Activated naive CD8-positive, alpha-beta T cell treated with anti-CD3 and anti-CD28 coated beads, Interleukin-2, amount 50 U/mL, for 16 hours (primary cell): ENCODE measurements around the gene ADAMTSL1.
"Not testable (repeated sequence)": the region's sequence is repeated elsewhere in the genome, so short reads cannot be mapped to it uniquely, and the experiment has no call there.

ENCODE experiments used
- DNase-seq: peaks from one replicate; pipeline ENCODE4 v3.0.0-alpha.2; 2020; ENCODE audit warnings: low read depth, low spot score

Gene ADAMTSL1

DNA sequence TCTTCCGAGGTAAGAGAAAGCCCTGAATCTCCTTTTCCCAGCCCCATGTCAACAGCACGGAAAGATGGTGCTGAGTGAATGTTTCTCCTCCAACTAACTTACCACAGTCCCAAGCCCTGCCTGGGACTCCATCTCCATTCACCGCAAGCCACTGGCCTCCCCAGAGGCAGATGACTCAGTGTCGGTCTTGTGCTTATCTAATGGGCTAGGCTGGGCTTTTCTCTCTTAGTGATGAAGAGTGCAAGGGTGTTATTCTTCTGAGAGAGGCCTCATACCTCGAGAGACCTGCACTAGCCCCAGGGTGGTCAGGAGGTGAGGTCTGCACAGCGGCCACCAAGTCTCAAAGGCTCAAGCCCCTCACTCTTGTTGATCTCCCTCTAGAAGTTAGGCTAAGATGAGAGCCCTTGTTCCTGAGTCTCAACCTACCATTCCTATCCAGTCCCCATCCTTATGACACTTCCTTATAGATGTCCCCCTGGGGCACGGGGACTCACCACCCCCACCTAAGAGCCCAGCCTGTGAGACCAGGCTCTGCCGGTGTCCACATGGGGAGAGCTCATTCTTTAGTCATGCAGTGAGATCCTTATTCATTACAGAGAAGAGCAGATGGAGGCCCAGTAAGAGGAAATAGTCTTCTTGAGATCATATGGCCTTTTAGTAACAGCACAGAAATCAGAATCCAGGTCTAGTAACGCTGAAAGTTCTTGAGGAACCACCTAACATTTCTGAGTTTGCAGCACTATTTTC, 432.1 kb downstream of the ADAMTSL1 start:
- no peak for DNase-seq

DNA sequence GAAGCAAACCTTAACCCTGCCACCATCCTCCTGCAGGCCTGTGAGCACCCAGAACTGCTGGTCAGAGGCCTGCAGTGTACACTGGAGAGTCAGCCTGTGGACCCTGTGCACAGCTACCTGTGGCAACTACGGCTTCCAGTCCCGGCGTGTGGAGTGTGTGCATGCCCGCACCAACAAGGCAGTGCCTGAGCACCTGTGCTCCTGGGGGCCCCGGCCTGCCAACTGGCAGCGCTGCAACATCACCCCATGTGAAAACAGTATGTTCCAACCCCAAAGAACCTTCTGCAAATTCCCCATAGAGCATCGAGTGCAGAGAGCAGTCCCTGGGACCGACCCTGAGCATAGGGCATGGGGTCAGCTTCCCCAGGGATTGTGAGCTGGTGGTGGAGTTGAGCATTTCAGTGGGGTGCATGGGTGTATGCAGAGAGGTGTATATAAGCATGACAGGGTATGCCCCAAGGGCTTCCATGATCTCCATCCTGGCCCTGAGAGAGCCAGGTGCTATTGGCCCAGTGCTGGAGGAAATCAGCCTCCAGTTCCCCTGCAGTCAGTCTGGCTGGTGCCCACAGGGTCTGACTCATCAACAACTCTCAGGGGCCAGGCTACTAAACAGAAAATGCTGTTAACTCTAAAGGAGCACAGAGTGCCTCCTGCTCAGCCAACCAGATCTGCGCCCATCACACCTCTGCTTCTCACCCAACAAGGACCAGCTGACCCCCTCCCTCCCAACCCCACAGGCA, 432.9 kb downstream of the ADAMTSL1 start:
- DNase-seq = no peak

DNA sequence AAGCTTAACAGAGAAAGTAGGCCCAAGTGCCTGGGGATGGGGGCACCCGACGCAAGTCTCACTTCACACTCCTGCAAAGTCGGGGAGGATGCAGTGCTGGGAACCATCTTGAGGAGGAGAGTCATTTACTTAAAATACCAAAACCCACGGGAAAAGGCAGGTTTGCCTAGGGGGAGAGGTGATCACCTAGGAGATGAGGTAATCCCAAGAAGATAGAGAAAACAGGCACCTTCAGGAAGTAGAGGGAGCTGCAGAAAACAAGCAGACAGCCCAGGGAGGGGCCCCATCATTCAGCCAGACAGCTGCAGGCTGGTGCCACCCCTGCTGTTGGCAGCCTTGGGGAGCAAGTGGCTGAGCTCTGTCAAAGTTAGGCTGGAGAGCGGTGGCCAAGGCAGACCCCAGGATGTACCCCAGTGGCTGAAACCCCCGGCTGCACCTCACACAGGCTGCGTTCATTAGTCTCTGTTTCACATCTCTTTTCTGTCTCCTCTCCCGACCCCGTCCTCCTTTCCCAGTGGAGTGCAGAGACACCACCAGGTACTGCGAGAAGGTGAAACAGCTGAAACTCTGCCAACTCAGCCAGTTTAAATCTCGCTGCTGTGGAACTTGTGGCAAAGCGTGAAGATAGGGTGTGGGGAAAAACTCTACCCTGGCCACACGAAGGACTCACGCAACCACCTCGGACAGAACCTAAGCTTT, 434.1 kb downstream of the ADAMTSL1 start:
- DNase-seq = no peak

DNA sequence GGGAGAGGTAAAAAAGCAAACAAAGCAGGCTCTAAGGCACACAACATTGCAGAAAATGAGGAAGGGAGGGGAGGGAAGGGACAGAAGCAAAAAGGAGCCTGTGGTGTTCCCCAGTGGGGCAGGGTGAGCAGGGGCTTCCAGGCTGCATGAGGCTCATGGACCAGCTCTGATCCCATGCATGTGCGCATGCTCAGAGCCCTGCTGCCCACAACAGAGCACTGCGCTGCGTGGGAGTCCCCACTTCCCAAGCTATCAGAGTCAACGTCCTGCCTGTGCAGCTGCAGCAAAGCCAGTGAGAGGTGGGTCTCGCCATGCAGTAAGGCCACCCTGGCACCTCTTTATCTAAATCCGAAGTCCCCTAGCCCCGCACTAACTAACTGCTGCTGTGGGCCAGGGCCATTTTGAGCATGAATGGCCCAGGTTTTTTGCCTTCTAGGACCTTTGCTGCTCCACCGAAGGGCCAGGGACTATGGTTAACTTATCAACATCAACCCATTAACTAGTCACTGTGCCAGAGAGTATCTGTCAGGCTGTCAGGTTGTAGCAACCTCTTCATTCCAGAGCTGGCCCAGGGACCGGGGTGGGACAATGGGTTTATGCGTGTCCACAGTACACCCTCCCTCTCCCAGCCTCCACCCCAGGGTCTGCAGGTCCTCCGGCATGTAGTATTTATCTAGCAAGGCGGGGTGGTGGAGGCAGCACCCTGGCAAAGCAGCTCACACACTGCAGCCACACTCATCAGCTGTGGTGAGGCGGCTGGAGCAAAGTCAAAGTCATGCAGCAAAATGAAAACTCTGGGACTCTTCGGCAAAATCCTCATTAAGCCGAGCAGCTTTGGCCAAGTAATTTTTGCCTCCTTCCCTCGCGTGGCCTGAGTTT, 435.4 kb downstream of the ADAMTSL1 start:
- no peak for DNase-seq

DNA sequence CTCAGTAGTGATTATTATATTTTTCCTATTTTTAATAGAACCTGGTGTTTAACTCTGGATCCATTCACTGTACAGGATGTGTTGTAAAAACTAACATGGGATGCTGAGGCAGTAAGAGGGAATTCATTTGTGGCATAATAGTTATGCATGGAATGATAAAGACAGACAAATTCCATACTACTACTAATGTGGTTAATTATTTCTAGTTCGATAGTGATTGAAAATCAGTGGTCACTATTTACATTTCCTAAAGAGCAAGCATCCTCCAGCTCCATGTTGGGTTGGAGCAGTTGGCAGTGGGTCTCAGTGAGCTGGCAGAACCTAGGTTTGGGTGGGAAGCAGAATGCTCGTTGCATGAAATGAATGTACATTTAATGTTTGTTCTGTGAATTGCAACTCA, 436.5 kb downstream of the ADAMTSL1 start:
- DNase-seq = no peak

DNA sequence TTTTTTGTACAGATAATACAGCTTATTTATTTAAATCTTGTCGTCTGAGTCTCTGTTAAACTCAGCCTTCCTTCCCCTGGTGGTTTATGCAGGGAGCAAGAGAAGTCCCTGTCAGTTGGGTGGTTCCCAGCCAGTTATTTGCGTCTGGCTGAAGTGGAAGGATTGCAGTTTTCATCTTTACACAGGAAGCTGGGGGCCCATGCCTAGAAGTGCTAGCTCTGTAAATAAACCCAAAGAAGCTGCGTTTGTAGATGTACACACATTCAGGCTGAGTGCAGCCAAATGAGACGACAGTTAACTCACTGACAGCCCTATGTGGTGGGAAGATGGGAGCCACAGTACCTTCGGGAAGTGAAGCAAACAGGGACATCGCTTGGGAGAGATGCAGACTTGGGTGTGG, 437.0 kb downstream of the ADAMTSL1 start:
- no peak for DNase-seq

DNA sequence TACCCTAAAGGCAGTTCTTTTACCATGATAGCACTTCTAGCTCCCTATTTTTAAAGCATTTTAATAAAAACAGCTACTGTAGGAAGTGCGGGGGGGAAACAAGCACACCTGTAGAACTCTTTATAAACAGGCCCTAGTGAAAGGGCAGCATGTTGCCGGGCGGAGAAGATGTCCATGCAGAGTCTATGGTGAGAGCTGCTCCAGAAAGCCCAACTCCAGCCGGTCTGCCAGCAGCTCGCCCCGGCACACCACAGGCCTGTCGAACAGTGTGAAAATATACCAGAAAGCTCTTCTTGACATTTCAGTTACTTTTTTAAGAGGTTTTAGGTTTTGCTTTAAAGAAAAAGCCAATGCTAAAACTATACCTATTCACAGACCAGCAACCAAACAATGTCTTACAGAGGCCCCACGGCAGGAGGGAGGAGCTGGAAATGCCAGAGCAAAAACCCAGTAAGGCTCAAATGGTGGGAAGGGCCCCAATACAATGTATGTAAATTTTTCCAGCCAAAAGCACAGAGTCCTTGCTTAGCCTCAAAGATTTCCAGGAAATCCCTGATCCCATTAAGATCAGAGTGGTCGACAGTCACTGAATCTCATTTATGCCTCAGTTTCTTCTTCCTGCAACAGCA, 437.9 kb downstream of the ADAMTSL1 start:
- DNase-seq = no peak

DNA sequence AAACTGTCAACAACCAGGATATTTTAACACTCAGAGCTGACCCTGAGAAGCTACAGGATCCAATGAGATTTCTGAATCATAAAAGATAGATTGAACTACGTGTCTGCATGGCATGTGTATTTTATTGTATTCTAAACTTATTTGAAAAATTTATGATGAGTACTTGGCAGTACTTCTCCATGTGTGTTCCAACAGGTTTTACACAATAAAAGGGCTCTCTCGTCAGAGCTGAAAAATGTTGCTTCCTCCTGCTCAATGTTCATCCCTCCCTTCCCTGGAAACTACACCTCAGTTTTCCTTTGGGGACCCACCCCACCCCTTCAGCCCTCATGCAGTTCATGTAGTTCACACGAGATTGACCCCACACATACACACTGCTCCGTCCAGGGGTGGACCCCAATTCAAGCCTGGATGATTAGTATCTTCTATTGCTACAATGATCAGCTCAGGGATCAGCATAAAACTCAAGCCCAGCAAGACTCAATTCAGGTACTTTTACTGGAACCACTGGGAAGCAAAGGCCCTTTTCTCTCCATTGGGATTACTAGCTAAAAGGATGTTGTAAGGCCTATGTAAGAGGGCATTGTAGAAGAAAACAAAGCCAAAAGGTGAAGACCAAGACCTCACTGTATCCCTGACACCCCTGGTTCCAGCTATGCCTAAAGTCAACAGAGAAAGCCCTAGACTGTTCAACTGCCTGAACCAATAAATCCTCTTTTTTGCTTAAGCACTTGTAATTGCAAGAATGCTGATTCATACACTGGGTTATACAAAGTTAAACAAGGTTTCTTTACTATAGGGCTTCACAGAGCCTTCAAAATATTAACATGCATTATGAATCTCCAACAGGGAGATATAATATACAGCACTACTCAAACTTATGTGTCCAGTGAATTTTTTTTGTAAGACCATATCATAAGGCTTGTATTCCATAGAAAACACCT, 446.5 kb downstream of the ADAMTSL1 start:
- no peak for DNase-seq

DNA sequence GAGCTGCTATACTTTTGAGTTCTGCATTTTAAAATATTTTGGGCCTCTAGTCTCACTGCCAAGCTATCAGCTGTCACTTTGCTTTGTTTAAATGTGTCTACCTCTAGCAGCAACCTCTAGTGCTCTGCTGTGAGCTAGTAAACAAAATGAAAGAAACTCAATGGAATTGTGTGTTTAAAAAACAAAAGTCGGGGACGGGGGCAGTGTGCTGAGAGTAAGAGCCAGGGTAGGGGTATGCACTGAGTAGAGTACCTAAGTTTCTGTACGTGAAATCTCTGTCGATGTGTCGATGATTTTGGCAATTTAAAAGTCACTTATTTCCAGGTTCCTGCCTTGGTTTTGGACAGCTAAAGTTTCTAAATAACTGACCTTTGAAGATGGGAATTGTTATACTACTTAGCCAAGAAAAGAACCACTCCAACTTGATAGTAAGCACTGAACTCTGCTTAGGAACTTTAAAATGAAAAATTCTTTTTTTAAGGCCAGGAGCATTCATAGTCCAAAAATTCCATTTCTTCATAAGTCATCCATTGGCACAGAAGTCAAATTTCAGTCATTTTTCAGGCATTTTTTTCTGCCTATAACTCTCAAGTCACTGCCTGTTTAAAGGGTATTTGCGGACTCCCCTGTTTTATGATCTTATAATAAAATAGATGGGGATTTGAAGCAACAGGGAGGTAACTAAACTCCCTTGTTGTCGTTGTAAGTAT, 447.6 kb downstream of the ADAMTSL1 start:
- DNase-seq = no peak

DNA sequence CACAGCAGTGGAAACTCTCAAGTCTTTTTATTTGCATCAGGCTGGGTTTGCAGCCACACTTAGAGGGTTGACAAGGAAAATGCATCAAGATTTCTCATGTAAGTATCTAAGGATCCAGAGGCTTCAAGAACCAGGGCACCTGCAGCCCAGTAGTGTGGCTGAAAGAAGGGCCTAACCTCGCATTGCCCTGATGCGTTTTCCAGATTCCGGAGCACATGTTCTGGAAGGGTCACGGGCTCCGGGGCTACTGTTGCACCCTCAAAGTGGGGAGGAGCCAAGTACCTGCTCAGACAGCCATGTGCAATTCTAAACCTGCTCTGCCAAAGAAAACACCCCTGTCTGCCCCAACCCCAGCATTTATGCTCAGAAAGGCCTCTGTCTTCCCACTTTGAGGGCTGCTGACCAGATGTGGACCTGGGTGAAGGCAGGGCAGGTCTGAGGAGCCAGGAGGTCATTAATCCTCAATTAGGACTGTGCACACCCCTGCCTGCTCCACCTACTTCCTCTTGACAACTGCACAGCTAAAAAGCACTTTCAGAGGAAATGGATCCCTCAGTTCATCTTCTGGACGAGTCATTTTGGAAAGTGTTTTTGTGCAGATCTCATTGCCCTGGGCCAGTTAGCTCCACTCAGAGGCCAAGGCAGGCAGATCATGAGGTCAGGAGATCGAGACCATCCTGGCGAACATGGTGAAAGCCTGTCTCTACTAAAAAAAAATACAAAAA, 448.4 kb downstream of the ADAMTSL1 start:
- DNase-seq = no peak

DNA sequence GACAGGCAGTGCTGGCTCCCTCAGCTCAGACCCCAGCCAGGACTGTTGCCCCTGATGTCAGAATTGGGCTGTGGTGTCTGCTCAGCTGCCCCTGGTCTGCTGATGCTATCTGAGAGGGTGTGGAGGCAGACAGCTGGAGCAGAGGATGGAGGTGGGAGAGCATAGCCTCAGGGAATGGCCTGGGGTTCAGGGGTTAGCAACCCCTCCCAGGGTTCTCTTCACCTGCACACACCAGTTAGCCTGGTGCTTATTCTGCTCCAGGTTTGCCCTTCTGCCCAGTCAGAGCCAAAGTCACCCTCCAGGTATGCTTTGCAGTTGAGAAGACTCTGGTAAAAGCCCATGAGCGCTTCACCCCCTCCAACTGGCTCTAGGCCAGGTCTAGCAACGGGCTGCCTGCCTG, 449.2 kb downstream of the ADAMTSL1 start:
- no peak for DNase-seq

DNA sequence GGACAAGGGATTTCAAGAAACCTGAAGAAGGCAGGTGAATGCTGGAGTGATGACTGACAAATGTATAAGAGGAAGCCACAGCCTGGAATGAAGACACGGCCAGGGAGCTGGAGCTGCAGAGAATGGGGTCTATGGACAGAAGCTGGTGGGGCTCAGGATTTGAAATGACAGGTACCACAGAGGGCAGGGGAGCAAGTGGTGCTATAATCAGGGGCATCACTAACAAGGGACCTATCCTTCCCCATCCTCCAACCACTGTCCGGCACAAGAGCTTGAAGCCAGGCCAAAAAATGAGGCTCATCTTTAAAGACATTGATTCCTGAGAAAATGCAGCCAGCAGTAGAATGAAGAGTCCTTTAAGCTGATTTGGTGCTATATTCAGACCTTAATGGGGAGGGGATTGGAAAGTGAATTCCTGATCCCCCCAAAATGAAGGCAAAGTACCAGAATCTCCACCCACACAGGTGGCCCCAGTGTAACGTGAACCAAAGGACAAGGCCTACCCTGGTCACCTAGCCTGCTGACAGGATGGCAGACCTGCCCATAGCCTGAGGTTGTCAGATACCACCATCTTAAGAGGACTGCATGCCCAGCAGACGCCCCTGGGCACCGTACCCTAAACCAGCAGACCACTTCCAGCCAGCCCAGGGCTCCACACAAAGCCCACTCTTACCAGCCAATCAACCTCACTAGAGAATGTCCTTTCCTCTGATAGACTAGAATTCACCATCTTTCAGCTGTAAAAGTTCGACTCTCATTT, 449.9 kb downstream of the ADAMTSL1 start:
- no peak for DNase-seq

DNA sequence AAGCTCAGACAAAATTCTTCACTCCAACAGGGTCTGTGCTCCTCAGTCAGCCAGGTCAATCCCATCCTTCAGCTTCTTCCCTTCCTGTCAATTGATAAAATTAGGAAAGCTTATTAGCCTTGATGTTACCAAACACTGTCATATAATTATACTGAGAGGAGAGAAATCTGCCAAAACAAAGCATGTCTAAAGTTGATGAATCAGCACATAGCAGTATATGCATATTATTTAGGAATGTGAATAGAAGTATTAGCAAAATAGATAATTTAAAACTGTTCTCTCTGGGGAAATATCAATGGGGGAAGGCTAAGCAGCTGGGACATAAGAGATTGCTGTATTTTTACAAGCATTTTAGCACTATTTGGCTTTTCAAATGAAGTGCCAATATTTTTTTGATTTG, 451.9 kb downstream of the ADAMTSL1 start:
- DNase-seq = no peak

DNA sequence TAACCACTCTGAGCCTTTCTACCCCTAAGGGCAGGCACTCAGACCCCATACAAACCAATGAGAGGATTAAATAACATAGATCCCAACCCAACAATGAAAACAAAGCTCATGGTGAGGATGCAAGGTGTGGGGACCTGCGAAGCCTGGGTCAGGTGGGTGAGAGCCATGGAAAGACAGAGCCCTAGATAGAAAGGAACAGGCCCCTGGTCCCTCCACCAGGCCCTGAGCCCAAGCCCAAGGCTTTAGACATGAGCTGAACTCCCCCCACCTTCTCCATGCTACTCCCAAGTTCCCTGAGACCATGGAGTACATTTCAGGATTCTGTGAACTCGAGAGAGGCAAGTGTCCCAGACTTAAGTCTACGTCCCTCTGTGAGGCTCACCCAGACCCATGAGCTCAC, 452.6 kb downstream of the ADAMTSL1 start:
- no peak for DNase-seq

DNA sequence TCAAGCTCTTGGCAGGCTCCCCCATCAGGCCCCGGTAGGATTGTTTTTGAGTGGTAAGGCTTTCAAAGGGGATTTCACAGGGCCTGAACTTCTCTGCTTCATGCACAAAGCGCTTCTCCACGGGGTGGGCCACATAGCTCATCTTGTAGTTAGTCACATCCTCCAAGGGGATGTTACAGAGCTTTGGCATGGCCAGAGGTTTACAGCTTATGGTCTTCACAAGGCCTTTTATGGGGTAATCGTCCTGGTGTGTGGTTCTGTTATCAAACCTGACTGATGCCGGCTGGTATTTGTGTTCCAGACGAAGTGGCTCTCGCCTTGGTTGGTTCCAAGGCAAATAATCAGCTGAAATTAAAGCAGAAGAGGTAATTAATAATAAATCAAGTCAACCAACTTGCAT, 454.8 kb downstream of the ADAMTSL1 start:
- DNase-seq = no peak

DNA sequence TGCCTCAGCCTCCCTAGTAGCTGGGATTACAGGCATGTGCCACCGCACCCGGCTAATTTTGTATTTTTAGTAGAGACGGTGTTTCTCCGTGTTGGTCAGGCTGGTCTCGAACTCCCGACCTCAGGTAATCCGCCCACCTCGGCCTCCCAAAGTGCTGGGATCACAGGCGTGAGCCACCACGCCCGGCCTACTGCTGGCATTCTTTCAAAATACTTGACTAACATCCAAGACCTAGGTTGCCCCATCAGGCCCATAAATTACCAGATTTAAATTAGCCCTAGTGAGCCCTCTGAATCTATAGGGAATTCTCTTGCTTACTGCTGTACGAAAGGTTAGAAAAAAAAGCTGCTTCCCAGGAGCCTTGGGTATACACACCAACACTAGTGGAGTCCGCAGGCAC, 456.7 kb downstream of the ADAMTSL1 start:
- DNase-seq = not testable (repeated sequence)

DNA sequence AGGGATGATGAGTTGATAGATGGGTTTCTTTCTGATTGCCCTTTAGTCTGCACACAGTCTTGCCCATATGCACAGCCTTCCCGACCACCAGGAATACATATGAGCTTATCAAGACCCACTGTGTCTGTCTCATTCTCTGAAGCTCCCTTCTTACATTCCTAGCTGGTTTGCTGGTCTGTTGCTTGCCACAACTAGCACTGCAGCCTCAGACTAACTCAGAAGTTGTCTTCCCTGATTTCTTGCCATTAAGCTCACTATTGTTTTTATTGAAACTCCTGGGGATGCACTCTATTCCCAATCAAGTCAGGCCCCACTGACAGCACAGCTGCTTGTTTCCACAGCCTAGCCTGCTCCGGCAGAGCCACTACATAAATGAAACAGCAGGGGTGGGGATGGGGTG, 461.6 kb downstream of the ADAMTSL1 start:
- no peak for DNase-seq
